ENCODE measurements around the gene SSB. TPM values are rescaled to one million over a fixed set of nuclear protein-coding genes. Genes with fewer than 3 reads are reported as not detected.
A peak's percentile ranks its signal among the peaks of the same experiment; 100 is the strongest.

The SSB gene
- total and polyA plus RNA-seq, 2 of the 13 experiments (the other 11 are each of a cell fraction or from before 2014, with no cell fraction given) = 109 to 208 TPM

GRCh38 chr2:169761251-169761969, 37.3 kb upstream of the SSB start (continued):
- TF ChIP-seq E2F2 (CRISPR knock-in tag; IDR thresholded peaks at IDR 0.05; ENCODE audit: borderline replicate concordance) = no peak
- TF ChIP-seq ZNF674 (CRISPR knock-in tag; IDR thresholded peaks at IDR 0.05; ENCODE audit: low read depth) = no peak
- no peak for TF ChIP-seq ZNF550 (CRISPR knock-in tag; IDR thresholded peaks at IDR 0.05; ENCODE audit: borderline replicate concordance)
- TF ChIP-seq NCOA2 (CRISPR knock-in tag; IDR thresholded peaks at IDR 0.05) = peak; percentile 70
- TF ChIP-seq ZNF207 (IDR thresholded peaks at IDR 0.05; ENCODE audit: borderline replicate concordance) = no peak
- TF ChIP-seq ZNF343 (CRISPR knock-in tag; IDR thresholded peaks at IDR 0.05) = no peak
- no peak for TF ChIP-seq ELF1 (CRISPR knock-in tag; IDR thresholded peaks at IDR 0.05)
- no peak for TF ChIP-seq JDP2 (CRISPR knock-in tag; IDR thresholded peaks at IDR 0.05; ENCODE audit: borderline replicate concordance)
- TF ChIP-seq ZNF33B (CRISPR knock-in tag; IDR thresholded peaks at IDR 0.05) = no peak
- peak; percentile 57; the same call in 1 of the 2 replicates for TF ChIP-seq MYPOP (CRISPR knock-in tag; IDR thresholded peaks at IDR 0.05)
- TF ChIP-seq CEBPZ (IDR thresholded peaks at IDR 0.05; ENCODE audit: low read length) = no peak
- no peak for TF ChIP-seq ZNF276 (CRISPR knock-in tag; IDR thresholded peaks at IDR 0.05; ENCODE audit: low read depth)
- TF ChIP-seq MAFG (CRISPR knock-in tag; IDR thresholded peaks at IDR 0.05) = no peak
- TF ChIP-seq GFI1 (CRISPR knock-in tag; IDR thresholded peaks at IDR 0.05; ENCODE audit: borderline replicate concordance) = peak; percentile 51
- TF ChIP-seq ZNF770 (CRISPR knock-in tag; IDR thresholded peaks at IDR 0.05) = no peak
- TF ChIP-seq ZNF230 (CRISPR knock-in tag; IDR thresholded peaks at IDR 0.05) = no peak
- TF ChIP-seq HBP1 (CRISPR knock-in tag; IDR thresholded peaks at IDR 0.05; ENCODE audit: low read depth) = 0 out of 2 replicates have a peak, but pooled peaks have one; percentile 26
- no peak for TF ChIP-seq ZNF619 (CRISPR knock-in tag; IDR thresholded peaks at IDR 0.05)

Measured in HepG2 (cell line).